ENCODE data around the gene BTN3A1. TPM values are rescaled to one million over a fixed set of nuclear protein-coding genes. Genes with fewer than 3 reads are reported as not detected.

Gene BTN3A1
- total RNA-seq, 1 experiment from 2014 or later, result 9.0 TPM

- H3K36me3 ChIP-seq (ENCODE audit: control insufficient read depth in 1 of 2, insufficient read depth in 2 of 2, low read length in 2 of 2), result no peaks in the 10 kb centered on the region
- DNase-seq (ENCODE audit: low read depth, low spot score), result no peak
- no peak for TF ChIP-seq JUND (IDR thresholded peaks at IDR 0.05)
- no peak for TF ChIP-seq CTCF (IDR thresholded peaks at IDR 0.05 in 2 of 3, conservative IDR thresholded peaks at IDR 0.05 in 1 of 3; ENCODE audit: borderline replicate concordance in 1 of 3, insufficient read depth in 1 of 3, low read depth in 2 of 3, low read length in 2 of 3)
- no peak for TF ChIP-seq TCF7L2 (IDR thresholded peaks at IDR 0.05; ENCODE audit: borderline replicate concordance, extremely low read depth, insufficient read depth, insufficient read length)
- no peak for TF ChIP-seq CBX3 (IDR thresholded peaks at IDR 0.05; ENCODE audit: low read depth)
- no peak for TF ChIP-seq SIN3A (IDR thresholded peaks at IDR 0.05; ENCODE audit: low read depth)
- no peak for TF ChIP-seq ZBTB33 (IDR thresholded peaks at IDR 0.05; ENCODE audit: extremely low read depth, insufficient replicate concordance, low read length)
- no peak for TF ChIP-seq RAD21 (IDR thresholded peaks at IDR 0.05; ENCODE audit: low read depth)
- TF ChIP-seq YY1 (IDR thresholded peaks at IDR 0.05; ENCODE audit: extremely low read depth, insufficient replicate concordance, low read depth, low read length), result no peak
- ChIA-PET CTCF (no interaction called here), POLR2A (no interaction called here), RAD21 (ENCODE audit: low non-redundant PET in 1 of 2, low total read pairs in 2 of 2, uncharacterized antibody in 2 of 2, unreplicated experiment in 2 of 2) (no interaction called here)
- H2AFZ ChIP-seq (ENCODE audit: low read depth, low read length, poor library complexity, severe bottlenecking), result no peak overlapping the region
- no peaks in the 10 kb centered on the region for H3K27me3 ChIP-seq (ENCODE audit: insufficient read depth, low read length)
- no peak overlapping the region for H3K27ac ChIP-seq (ENCODE audit: low read depth, low read length)
- H4K20me1 ChIP-seq (ENCODE audit: insufficient read depth), result no peaks in the 10 kb centered on the region
- ATAC-seq, result no peak
- H3K9me3 ChIP-seq (ENCODE audit: control insufficient read depth in 1 of 2, insufficient read depth in 1 of 2, low read depth in 1 of 2, low read length in 2 of 2), result no peaks in the 10 kb centered on the region
- no peak overlapping the region for H3K9ac ChIP-seq (ENCODE audit: low read length)
- H3K9me2 ChIP-seq (ENCODE audit: insufficient read depth), result no peaks in the 10 kb centered on the region
- H3K4me1 ChIP-seq (ENCODE audit: control insufficient read depth in 1 of 2, insufficient read depth in 2 of 2, low read length in 2 of 2), result peaks cover 6 to 10% of the 10 kb centered on the region in 2 experiments; a peak in 2 of 4 replicates
- intact Hi-C loops (cut with micrococcal nuclease), result no loop called here
- no peak overlapping the region for H3K4me3 ChIP-seq (replicated peaks in 1 of 2; ENCODE audit: low read depth in 1 of 2, low read length in 2 of 2)
- H3K79me2 ChIP-seq (ENCODE audit: insufficient read depth, low read length), result no peaks in the 10 kb centered on the region
- no peak overlapping the region for H3K4me2 ChIP-seq (ENCODE audit: low read length)
- no TSS peak for BruUV-seq (replicated peaks)
These were observed 1.8 kb downstream of the BTN3A1 start for GRCh38 chr6:26403893-26404292.
